ENCODE data around the gene LYSMD2. TPM values are rescaled to one million over a fixed set of nuclear protein-coding genes. Genes with fewer than 3 reads are reported as not detected.

Gene LYSMD2
- polyA plus RNA-seq, 3 donors, result 33.2 to 64.7 (median 50.5) TPM

DNA sequence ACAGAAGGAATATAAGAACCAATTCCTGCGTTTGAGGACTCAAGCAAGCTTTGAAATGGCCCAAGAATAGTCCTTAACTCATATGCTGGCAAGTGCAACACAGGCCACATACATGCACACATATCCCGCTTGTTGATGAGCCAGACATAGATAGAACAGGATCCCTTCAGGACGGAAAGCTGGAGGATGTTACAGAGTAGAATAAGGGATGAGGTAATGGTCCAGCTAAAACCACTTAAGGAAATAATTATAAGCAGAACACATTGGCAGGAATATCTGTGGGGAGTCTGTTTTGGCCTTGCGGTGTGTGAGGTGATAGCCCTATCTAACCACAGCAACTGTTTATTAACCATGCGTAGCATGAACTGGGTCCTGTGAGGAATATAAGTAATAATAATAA, 31.2 kb downstream of the LYSMD2 start:
- no peak overlapping the region for H3K4me2 ChIP-seq (replicated peaks; ENCODE audit: extremely low read depth, low read length, poor library complexity, severe bottlenecking)
- Mint-ChIP-seq H3K9me3 (peaks cover 5 to 14% (median 7%) of the 10 kb centered on the region in 7 donors), H3K27me3 (ENCODE audit: low read depth in 3 of 3) (peaks cover 2 to 6% (median 4%) of the 10 kb centered on the region in 3 donors), H3K36me3 (no peaks in the 10 kb centered on the region), H3K27ac (no peak overlapping the region), H3K4me3 (no peak overlapping the region), H3K4me1 (no peaks in the 10 kb centered on the region)
- no peak overlapping the region for H3K9ac ChIP-seq (ENCODE audit: insufficient read depth, low read length, poor library complexity, severe bottlenecking)
- peaks cover 4 to 6% of the 10 kb centered on the region in 2 donors for H3K9me3 ChIP-seq (replicated peaks in 1 of 2; ENCODE audit: control insufficient read depth in 1 of 2, insufficient read depth in 1 of 2, low read length in 2 of 2)
- intact Hi-C loops (cut with micrococcal nuclease), result no loop called here
- no peaks in the 10 kb centered on the region for H3K27me3 ChIP-seq (ENCODE audit: control insufficient read depth in 2 of 2, insufficient read depth in 2 of 2, low read length in 2 of 2)
- H3K4me3 ChIP-seq (replicated peaks in 1 of 3; ENCODE audit: low read depth in 2 of 3, low read length in 3 of 3), result no peak overlapping the region
- WGBS (ENCODE audit: insufficient coverage), result 100% methylated on average over 1 of the region's 5 CpGs
- H3K79me2 ChIP-seq (ENCODE audit: insufficient read depth, low read length), result no peaks in the 10 kb centered on the region
- no peaks in the 10 kb centered on the region for H4K20me1 ChIP-seq (ENCODE audit: insufficient read depth, low read length)
- no peak overlapping the region for H2AFZ ChIP-seq (ENCODE audit: insufficient read depth, low read depth, low read length, poor library complexity, severe bottlenecking)
- H3K27ac ChIP-seq (ENCODE audit: low read depth in 1 of 2, low read length in 2 of 2), result no peak overlapping the region
- TF ChIP-seq, protein P1, sequence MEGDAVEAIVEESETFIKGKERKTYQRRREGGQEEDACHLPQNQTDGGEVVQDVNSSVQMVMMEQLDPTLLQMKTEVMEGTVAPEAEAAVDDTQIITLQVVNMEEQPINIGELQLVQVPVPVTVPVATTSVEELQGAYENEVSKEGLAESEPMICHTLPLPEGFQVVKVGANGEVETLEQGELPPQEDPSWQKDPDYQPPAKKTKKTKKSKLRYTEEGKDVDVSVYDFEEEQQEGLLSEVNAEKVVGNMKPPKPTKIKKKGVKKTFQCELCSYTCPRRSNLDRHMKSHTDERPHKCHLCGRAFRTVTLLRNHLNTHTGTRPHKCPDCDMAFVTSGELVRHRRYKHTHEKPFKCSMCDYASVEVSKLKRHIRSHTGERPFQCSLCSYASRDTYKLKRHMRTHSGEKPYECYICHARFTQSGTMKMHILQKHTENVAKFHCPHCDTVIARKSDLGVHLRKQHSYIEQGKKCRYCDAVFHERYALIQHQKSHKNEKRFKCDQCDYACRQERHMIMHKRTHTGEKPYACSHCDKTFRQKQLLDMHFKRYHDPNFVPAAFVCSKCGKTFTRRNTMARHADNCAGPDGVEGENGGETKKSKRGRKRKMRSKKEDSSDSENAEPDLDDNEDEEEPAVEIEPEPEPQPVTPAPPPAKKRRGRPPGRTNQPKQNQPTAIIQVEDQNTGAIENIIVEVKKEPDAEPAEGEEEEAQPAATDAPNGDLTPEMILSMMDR (IDR thresholded peaks at IDR 0.05), result no peak
- H3K4me1 ChIP-seq (ENCODE audit: control insufficient read depth in 1 of 2, insufficient read depth in 2 of 2, low read length in 2 of 2), result no peaks in the 10 kb centered on the region
- no peak for DNase-seq
- no peaks in the 10 kb centered on the region for H3K36me3 ChIP-seq (replicated peaks in 1 of 2; ENCODE audit: control insufficient read depth in 1 of 2, insufficient read depth in 2 of 2, low read length in 2 of 2)

DNA sequence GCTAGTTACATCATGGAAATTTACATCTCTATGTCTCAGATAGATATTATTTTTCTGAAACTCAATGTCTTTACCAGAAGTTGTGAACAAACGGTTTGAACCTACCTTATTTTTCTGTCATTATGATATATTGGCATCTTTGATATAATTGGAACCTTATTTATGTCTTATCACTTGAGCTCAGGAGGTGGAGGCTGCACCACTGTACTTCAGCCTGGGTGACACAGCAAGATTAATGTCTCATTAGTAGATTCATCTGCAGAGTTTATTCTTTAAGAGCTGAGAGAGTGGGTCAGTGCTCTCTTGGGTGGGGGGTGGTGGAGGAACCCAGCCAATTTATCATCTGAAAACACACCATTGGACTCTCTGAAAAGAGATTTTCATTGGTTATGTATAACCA, 34.7 kb downstream of the LYSMD2 start:
- Histone ChIP-seq H3K4me1 (ENCODE audit: control insufficient read depth in 1 of 2, insufficient read depth in 2 of 2, low read length in 2 of 2) (no peaks in the 10 kb centered on the region), H3K4me2 (replicated peaks; ENCODE audit: extremely low read depth, low read length, poor library complexity, severe bottlenecking) (no peak overlapping the region), H2AFZ (ENCODE audit: insufficient read depth, low read depth, low read length, poor library complexity, severe bottlenecking) (no peak overlapping the region), H3K27me3 (ENCODE audit: control insufficient read depth in 2 of 2, insufficient read depth in 2 of 2, low read length in 2 of 2) (peaks cover 3 to 6% of the 10 kb centered on the region in 2 donors), H3K79me2 (ENCODE audit: insufficient read depth, low read length) (no peaks in the 10 kb centered on the region), H4K20me1 (ENCODE audit: insufficient read depth, low read length) (no peaks in the 10 kb centered on the region), H3K4me3 (replicated peaks in 1 of 3; ENCODE audit: low read depth in 2 of 3, low read length in 3 of 3) (no peak overlapping the region), H3K9me3 (replicated peaks in 1 of 2; ENCODE audit: control insufficient read depth in 1 of 2, insufficient read depth in 1 of 2, low read length in 2 of 2) (no peaks in the 10 kb centered on the region), H3K9ac (ENCODE audit: insufficient read depth, low read length, poor library complexity, severe bottlenecking) (no peak overlapping the region), H3K36me3 (replicated peaks in 1 of 2; ENCODE audit: control insufficient read depth in 1 of 2, insufficient read depth in 2 of 2, low read length in 2 of 2) (no peaks in the 10 kb centered on the region), H3K27ac (ENCODE audit: low read depth in 1 of 2, low read length in 2 of 2) (no peak overlapping the region)
- Mint-ChIP-seq H3K27ac (no peak overlapping the region), H3K9me3 (peaks cover 0 to 2% (median 0%) of the 10 kb centered on the region in 7 donors), H3K27me3 (ENCODE audit: low read depth in 3 of 3) (peaks cover 5 to 11% (median 8%) of the 10 kb centered on the region in 3 donors), H3K4me1 (no peaks in the 10 kb centered on the region), H3K36me3 (no peaks in the 10 kb centered on the region), H3K4me3 (no peak overlapping the region)
- WGBS (ENCODE audit: insufficient coverage), result no CpG with 5 or more reads among the region's 1 CpG
- intact Hi-C loops (cut with micrococcal nuclease), result no loop called here
- DNase-seq, result no peak
- TF ChIP-seq, protein P1 (IDR thresholded peaks at IDR 0.05), result no peak

Measured in CD14-positive monocyte (primary cell).